ENCODE data around the gene TSC22D2. TPM values are rescaled to one million over a fixed set of nuclear protein-coding genes. Genes with fewer than 3 reads are reported as not detected.

TSC22D2 gene
- total RNA-seq, 1 donor from 2014 or later, result 22.4 TPM

Other genes with a start within 250 kb of the TSC22D2 start
- 54.8 TPM for gene SERP1, start 138.2 kb downstream of the TSC22D2 start, total RNA-seq
- 186 TPM for gene EIF2A, start 138.5 kb downstream of the TSC22D2 start, total RNA-seq
- 50.6 TPM for gene SELENOT, start 195.0 kb downstream of the TSC22D2 start, total RNA-seq

All from temporal lobe (tissue), 1 donor.